ENCODE data around the gene HCFC1R1.

- TF ChIP-seq CTCF (IDR thresholded peaks at IDR 0.05; ENCODE audit: borderline replicate concordance, extremely low read depth, low read length, poor library complexity, severe bottlenecking) (no peak), EZH2 (IDR thresholded peaks at IDR 0.05; ENCODE audit: borderline replicate concordance, low read depth, low read length, severe bottlenecking) (no peak)
These were observed 23.6 kb upstream of the HCFC1R1 start for GRCh38 chr16:3047387-3047720.
